Dermis microvascular lymphatic vessel endothelial cell (primary cell): ENCODE measurements around the gene MARK1. TPM values are rescaled to one million over a fixed set of nuclear protein-coding genes. Genes with fewer than 3 reads are reported as not detected.

Source experiments
- DNase-seq, 2 donors: peaks; one replicate each; pipeline versions ENCODE4 v3.0.0 to v3.0.0-alpha.2; 2010; ENCODE audit warnings: low read depth in 2 of 2
- total RNA-seq: library from RNA; depleted of rRNA; stranded (reverse); fragments of >200 nt; gene quantifications from 2 replicates; pipeline ENCODE4 v1.2.1, GENCODE V29; 2014

Gene MARK1
- 1.4 and 2.4 TPM in 2 replicates for total RNA-seq

DNA sequence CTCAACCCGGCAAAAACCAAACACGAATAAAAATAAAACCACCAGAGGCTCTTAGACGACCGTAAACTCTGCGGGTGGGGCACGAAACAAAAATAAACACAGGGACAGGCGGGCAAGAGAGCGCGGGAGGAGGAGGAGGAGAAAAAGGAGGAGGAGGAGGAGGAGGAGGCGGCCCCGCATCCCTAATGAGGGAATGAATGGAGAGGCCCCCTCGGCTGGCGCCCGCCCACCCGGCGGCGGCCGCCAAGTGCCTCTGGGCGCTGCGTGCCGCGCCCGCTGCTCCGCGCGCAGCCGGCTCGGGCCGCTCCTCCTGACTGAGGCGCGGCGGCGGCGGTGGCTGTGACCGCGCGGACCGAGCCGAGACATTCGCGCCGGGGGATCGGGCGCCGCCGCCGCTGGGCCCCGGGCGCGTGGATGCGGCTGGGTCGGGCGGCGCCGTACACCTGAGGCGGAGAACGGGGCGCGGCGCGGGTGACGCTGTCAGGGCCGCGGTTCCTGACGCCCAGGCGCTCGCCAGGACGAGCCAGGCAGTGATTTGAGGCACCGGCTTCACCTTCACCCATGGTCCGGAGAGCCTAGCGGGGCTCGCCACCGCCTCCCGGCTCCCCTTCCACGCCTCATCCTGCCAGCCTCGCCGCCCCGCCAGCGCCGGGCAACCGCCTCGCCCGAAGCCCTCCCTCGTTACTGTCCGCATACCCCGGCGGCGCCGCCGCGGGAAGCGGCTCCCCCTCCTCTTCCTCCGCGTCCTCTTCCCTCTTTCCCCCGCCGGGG, at the start of gene MARK1:
TSS of gene MARK1 (plus strand) at position 229 of the 771 bp plus-strand sequence. CDS start 687 bp downstream, outside the sequence.
- DNase-seq: peak in 1 of 2 donors; percentile 37

DNA sequence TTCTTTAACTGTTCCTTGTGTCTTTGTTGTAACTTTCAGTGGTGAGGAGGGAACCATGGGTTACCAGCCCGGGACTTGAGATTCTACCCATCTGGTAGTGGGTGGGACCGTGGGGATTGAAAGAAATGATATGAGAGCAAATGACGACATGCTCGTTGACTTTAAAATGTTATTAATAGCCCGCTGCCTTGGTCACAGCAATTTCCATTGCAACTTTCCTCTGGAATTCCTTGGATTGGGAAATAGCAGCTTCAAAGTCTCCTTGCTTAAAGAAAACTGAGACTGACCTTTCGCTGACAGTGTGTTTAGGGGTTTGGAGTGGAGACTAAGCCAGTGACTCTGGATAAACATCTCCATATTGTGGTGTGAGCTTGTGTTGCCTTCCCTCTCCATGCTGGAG, 44.2 kb upstream of the MARK1 start:
- no peak for DNase-seq

DNA sequence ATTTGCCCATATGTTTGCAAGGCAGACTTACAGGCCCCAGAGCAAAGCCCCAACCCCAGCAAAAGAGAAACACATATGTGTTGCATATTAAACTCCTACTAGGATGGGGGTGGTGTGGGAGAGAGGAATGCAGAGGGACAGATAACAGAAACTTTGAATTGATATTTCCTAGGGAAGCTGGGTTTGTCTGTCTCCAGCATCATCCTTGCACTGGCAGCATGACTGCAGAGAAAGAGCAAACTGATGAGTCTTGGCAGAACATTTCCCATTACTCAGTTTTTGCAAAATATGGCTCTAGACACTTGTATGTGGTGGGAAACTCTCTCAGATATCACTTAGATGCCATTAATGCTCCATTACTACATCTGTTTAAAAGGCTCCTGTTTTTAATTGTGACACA, 43.8 kb upstream of the MARK1 start:
- no peak for DNase-seq

DNA sequence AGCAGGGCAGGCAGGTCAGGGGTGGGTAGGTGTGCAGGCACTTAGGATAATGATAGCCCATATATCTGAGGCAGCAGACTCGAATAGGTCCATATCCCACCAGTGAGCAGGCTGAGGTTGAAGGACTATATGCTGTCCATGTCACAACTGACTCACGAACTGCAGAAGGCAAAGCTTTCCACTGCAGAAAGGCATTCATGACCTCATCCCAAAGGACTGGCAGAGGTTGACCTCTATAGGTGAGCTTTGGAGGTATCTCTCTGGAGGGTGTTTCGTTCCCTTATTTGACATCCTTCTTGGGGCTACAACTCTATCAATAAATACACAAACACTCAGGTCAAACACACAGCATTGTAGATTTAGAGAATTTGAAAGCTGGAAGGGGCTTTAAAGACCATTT, 42.8 kb upstream of the MARK1 start:
- no peak for DNase-seq

DNA sequence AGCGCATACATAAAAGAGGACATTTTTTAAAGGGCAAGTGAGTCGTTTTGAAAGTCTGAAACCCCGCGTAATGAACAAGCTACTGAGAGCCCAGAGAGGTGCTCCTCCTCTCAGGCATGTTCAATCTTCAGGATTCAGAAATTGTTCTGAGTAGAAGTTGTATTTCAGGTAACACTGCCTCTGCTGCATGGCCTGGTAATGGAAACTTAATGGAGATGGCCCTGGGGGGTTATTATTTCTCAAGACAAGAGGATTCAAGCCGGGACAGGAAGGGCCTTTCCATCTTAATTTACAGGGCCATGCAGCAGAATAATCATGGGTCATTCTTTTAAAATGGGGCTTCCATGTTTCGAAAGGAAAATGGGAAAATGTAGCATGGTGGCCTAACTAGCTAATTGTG, 42.1 kb upstream of the MARK1 start:
- no peak for DNase-seq

DNA sequence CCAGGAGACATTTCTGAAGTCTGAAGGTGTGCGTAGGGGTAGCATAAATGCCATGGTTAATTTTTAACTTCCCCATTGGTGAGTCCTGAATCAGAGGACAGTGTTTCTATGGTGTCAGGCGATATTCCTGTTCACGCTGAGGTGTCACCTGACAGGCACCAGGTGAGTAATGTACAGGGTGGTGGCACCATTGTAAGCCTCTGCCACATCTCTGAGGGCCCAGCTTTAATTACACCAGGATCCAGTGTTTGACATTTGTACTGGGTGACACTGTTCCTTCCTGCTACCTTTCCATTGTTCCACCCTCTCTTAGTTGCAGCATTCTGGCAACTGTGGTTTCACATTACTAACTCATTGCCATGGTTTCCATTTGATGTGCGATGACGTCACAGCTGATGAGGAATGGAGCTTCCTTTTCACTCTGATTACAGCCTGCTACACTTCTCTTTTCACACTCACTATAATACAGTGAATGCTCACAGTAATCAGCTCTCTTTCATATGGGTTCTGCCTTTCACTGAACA, 40.6 kb upstream of the MARK1 start:
- DNase-seq: peak; percentile 69 to 85

DNA sequence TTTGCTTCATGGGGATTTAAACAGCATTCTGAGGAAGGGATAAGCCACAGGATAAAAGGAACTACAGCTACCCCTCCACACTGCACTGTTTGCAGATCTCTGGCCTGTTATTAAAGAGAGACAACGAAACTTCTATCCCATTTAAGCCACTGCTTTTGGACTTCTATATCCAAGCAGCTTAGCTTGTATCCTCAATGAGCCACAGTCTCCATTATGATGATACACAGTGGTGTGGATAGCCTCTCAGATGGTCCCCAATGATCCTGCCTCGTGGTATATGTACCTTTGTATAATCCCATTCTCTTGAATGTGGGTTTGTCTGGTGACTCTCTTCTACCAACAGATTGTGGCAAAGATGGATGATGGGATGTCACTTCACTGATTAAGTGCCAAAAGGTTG, 36.0 kb upstream of the MARK1 start:
- no peak for DNase-seq

DNA sequence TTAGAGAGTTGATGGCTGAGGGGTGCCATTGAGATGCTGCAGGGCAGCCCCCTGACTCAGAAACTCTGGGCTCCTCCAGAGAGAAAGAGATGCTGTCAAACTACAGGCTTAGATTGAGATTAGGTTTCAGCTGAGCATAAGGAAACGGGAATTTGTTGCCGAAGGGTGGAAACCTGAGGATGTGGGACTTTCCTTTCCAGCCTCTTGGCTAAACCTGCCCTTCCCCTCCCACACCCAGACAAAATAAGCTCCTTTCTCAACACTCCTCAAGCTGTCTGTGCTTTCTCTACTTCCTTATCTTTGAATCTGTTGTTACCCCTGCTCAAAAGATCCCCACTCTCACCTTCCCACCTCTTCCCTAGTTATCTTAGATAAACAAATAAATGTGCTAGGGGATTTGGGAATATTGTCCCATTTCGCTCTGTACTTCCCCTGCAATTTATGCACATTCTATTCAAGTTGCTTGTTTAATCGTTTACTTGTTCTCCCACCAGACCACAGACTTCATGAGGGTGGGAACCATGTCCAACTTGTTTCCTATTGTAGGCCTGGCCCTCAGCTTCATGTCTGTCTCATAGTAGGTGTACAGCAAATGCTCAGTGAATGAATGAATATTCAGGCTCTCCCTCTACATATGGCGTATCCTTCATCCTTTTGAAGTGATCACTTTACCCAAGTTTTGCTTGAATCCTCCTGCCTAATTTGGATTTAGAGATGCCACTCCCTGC, 30.6 kb upstream of the MARK1 start:
- no peak for DNase-seq

DNA sequence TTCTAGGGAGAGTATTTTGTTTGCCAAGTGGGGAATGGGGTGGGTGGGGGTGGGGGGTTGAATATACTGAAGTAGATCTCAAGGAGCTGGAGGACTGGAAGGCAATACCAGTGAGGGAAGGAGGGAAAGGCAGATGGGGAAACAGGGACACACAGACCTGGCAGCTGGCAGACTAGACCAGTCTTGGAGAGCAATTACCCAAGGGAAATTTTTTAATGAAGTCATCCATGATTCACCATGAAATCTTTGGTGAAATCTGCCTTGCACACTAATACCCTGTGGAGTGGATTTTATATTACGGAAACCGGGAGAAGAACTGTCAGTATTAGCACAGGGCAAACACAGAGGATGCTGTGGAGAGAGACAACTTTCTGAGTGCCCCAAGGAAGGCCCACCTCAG, 29.7 kb upstream of the MARK1 start:
- no peak for DNase-seq

DNA sequence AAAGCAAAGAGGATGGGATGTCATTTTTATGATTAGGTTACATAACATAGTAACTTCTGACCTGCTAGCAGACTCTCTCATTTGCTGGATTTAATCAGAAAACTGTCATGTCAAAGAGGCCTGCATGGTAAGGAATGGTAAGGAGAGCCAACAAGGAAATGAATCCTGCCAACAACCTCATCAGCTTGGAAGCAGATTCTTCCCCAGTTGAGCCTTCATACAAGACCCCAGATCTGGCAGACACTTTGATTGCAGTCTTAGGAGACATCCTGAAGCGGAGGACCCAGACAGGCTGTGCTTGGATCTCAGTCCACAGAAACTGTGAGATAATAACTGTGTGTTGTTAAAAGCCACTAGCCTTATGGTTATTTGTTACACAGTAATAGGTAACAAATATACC, 27.6 kb upstream of the MARK1 start:
- no peak for DNase-seq

DNA sequence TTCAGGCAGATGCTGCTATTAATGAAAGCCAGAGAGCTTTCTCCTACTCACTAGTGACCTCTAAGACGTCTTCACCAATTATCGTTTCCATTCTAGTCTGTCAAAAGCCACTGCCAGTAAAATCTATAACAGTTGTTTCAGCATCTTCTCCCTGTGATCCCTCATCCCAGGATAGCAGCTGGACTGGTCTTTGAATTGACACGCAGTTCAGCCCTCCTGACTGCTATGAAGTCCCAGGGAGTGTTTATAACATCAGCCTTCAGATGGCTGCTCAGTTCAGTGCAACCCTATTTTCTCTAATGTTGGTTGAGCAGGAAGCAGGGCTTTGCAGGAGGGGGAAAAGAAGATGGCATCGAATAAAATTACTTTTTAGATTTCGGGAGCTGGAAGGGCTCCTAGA, 23.6 kb upstream of the MARK1 start:
- DNase-seq: no peak

DNA sequence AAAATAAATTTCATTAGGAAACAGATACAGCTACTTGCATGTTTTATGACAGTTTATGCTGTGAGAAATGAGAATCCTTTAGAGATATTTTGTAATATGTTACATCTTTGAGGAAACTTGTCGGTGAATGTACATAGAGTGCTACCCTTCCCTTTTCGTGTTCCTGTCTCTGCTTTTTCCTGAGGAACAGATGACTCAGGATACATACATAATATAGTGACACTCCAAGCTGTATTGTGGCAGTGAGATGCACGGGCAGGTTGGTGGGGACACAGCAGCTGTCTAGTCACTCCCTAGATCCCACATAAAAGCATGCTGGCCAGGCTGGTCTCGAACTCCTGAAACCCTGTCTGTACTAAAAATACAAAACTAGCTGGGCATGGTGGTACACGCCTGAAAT, 20.9 kb upstream of the MARK1 start:
- DNase-seq: no peak

DNA sequence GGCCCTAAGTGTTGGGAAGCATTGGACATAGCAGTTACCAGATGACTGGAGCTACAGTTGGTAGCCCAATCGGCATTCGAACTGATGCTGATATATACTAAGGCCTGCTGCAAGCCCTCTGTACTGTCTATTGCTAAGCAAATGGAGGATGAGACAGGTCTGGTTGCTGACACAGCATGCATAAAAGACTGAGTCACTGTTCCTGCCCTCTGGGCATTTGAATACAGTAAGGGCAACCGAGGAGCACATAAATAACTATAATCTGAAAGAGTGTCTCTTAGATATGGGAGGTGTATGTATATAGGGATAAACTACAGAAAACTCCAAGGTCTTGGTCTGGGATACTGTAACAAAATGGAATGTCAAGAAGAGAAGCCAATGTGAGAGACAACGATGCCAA, 16.8 kb upstream of the MARK1 start:
- no peak for DNase-seq

DNA sequence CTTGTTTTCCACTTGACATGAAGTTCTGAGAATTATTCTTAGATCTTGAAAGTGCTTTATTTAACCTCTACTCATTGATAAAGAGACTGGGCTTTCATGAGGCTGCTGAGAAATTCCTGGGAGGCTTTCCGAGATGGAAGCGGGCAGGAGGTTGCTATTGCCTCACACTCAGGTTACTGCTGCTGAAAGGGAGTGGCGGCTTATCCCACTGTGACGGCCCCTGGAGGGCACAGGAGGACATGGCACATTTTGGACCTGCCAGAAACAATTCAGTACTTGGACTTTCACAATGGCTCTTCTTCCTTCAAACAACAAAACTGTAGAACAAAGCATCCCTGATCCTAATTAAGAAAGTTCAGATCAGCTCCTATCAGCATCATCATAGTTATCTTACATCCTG, 16.2 kb upstream of the MARK1 start:
- no peak for DNase-seq

DNA sequence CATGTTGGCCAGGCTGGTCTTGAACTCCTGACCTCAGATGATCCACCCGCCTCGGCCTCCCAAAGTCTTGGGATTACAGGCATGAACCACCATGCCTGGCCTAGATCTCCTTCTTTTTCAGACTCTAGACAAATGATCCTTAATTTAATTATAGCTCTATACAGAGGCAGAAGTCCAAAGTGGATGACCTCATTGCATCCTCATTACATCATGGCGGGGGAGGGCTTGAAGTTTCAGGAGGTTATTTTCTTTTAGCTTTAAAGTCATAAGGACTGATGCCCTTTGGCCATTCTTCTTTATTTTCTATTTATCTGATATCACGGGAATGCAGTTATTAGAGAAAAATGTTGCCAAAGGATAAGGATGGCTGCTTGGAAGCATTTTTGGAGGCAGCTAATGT, 14.1 kb upstream of the MARK1 start:
- DNase-seq: no peak

DNA sequence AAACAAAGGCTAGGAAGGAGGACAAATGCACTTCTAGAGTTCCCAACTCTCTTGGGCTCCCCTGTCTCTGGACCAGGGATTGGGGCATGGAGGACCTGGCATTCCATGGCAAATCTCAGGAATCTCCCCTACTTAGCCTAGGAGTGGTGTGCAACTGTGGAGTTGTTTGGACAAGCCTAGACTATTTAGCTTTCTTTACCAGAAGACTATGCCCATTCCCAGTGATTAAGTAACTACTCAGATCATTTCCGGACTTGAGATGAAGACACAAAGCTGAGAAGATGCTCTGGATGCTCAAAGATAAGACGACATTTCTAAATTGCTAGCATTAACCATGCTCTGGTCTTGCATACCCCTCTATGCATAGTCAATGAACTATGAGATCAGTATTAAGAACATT, 13.7 kb upstream of the MARK1 start:
- no peak for DNase-seq

DNA sequence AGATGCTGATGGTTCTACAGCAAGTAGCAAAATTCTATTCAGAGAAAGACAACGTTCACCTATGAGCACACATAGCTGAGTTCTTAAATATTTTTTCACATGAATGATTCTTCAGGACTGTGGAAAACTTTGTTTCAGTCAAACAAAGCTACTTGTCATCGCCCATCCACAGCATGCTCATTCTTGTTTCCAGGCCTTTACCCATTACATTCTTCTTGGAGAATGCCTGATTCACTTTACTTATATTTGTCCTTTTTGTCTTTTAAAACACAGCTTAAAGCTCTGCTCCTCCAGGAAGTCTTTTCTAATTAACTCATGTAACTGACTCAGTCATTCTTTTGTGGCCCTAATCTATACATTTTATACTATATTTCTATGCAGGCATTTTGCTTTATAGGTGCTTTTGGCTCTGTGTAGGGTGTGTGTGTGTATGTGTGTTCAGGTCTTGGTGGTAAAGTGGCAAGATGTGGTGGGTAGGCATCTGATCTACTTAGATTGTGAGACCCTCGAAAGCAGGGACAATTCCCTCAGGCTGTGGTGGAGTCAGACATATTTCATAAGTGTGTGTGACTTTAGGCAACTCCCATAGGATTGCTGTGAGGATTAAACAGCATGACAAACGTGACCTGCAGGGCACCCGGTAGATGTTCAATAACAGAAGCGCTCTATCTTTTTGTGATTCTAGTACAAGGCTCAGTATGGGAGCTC, 11.8 kb upstream of the MARK1 start:
- no peak for DNase-seq

DNA sequence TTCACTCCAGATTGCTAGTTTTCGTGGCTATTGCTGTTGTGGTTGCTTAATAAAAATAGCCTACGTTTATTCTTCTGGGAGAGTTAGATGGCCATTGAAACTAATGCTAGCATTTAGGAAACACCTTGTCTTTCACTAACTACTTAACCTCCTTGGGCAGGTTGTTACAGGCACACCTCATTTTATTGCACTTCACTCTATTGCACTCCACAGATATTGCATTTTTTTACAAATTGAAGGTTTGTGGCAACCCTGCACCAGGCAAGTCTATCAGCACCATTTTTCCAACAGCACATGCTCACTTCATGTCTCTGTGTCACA, 11.3 kb upstream of the MARK1 start:
- DNase-seq: no peak

DNA sequence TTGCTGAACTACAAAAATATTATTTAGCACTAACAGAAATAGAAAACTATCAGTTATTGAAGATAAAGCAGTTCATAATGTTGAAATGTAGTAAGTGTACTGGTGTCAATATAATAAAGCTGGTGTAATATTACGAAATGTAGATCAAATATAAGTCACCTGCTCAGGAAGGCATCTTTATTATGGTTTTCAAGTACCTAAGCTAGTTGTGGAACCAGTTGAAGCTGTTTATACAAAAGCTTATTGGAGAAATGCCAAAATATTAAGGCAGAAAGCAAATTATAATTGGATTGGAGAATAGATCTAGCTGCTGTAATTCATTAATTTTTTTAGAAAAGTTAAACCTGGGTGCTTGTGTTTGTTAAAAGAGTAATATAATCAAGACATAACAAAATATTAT, 6.2 kb upstream of the MARK1 start:
- DNase-seq: no peak

DNA sequence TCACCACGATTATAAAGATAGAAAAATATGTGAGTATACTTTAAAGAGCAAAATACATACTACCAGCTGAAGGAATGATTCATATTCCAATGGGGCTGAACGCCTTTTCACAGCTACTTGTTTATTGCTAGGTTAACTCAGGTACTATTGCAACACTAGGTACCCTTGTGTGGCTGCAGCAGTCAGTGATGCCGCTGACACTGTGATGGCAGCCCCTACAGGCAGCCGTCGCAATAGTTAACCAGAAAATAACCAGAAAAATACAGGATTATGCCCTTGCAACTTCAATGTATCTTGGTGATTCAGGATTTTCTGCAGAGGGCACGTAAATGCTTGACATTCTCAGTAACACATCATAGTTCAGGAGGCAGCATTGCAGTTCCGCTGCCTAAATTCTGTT, 1.6 kb upstream of the MARK1 start:
- peak in 1 of 2 donors; percentile 2 for DNase-seq

DNA sequence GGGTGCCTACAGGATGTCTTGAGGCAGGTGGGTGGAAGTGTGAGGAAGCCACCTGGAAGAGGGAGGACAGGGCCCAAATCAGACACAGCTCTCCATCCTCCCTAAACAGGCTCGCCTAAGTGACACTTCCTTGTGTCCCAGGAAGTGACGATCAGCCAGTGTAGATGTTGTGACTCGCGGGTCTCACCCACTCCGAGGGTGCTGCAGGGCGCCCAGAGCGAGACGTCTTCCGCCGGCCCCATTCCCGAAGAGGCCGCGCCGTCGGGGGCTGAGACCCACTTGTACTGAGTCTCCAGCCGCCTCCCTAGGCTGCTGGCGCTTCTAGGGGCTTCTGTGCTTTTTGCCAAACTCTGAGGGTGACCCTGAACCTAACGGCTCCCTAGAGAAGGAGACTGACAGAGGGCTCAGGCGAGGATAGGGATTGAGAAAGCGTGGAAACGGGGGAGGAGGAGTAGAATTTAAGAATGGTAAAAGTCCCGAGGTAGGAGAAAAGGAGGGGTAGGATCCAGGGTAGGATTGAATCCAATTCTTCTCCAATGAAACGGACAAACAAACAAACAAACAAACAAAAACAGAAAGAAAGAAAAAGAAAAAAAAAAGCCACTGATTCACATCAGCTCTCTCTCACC, 543 bp upstream of the MARK1 start:
- DNase-seq: no peak
